ENCODE measurements around the gene CCNL2.
A peak's percentile ranks its signal among the peaks of the same experiment; 100 is the strongest.

The CCNL2 gene

GRCh38 chr1:1356166-1356795, 42.9 kb downstream of the CCNL2 start:
- no peak for DNase-seq (ENCODE audit: low read depth)

DNA sequence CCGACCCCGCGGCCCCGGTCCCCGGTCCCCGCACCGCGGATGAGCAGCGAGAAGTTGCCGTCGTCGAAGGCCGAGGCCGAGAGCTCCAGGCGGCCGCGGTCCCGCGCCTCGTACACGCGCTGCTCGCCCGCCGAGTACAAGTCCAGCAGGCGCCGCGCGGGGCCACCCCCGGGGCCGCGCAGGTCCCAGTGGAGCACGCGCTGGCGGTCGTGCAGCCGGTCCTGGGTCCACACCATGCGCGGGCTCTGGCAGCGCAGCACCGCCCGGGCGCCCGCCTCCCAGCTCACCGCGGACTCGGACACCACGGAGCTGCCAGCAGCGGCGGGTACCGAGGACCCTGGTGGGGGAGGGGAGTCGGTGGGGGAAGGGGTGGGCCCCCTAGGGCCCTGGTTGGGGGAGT, 43.7 kb downstream of the CCNL2 start:
- DNase-seq (ENCODE audit: low read depth) = no peak

- no peak for DNase-seq (ENCODE audit: low read depth)
These were observed 44.6 kb downstream of the CCNL2 start for GRCh38 chr1:1354271-1355247.

GRCh38 chr1:1353389-1354151, 45.6 kb downstream of the CCNL2 start:
- no peak for DNase-seq (ENCODE audit: low read depth)

DNA sequence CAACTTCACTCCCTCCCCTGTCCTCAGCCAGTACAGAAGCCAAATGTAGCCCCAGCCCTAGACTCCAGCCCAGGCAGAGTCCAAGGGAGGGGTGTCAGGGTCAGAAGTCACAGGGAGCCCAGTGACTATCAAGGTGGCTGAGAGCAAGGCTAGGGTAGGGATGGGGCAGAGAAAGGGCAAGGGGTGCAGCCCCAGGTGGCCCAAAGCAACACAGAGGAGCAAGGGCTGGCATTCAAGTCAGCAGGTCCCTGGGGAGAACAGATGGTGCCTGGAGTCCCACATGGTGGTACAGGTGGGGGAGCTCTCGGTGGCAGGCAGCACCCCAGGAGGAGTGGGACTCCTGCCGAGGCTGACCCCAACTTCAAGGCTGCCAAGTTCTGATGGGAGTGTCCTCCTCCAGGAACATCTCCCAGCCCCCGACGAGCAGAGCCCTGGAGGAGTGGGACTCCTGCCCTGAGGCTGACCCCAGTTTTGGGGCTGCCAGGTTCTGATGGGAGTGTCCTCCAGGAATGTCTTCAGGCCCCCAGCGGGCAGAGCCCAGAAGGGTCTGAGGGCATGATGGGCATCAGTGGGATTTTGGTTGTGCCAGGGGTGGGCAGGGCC, 46.2 kb downstream of the CCNL2 start:
- DNase-seq (ENCODE audit: low read depth) = no peak

- peak; percentile 42 for DNase-seq (ENCODE audit: low read depth)
These were observed 47.4 kb downstream of the CCNL2 start for GRCh38 chr1:1351511-1352427.

DNA sequence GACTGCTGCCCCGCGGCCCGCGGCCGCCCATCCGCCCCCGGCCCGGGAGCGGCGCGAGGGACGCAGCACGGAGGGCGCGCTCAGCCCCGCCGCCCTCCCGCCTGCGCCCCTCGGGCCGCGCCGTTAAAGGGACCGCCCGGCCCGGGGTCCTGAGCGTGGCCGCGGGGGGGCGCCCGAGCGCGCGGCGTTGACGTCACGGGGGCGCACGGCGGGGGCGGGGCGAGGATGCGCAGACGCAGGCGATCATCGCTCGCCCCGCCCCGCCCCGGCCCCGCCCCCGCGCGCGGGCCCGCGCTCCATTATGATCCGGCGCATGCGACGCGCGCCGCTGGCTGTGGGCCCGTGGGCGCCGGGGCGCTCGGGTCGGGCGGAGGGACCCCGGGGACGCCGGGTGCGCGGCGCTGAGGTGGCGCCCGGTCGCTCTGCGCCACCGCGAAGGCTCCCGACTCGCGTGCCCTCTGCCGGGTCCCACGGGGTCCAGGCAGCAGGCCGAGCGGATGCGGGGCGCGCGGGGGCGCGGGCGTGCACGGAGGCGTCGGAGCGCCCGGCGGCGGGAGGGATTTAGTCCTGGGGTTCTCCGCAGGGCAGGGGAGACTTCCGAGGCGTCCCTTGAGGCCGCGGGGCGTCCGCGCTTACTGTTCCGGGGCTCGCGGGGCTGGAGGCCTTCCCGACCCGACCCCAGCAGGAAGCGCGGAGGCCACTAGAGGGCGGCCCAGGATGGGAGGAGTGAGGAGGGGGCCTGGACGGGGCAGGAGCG, 49.7 kb downstream of the CCNL2 start, which contains the start of gene DVL1:
DVL1 (minus strand) TSS at position 163 of the 757 bp plus-strand sequence. CDS start 353 bp downstream, outside the sequence.
- DNase-seq (ENCODE audit: low read depth) = peak; percentile 75

GRCh38 chr1:1348420-1349255, 50.5 kb downstream of the CCNL2 start:
- peak; percentile 60 for DNase-seq (ENCODE audit: low read depth)

DNA sequence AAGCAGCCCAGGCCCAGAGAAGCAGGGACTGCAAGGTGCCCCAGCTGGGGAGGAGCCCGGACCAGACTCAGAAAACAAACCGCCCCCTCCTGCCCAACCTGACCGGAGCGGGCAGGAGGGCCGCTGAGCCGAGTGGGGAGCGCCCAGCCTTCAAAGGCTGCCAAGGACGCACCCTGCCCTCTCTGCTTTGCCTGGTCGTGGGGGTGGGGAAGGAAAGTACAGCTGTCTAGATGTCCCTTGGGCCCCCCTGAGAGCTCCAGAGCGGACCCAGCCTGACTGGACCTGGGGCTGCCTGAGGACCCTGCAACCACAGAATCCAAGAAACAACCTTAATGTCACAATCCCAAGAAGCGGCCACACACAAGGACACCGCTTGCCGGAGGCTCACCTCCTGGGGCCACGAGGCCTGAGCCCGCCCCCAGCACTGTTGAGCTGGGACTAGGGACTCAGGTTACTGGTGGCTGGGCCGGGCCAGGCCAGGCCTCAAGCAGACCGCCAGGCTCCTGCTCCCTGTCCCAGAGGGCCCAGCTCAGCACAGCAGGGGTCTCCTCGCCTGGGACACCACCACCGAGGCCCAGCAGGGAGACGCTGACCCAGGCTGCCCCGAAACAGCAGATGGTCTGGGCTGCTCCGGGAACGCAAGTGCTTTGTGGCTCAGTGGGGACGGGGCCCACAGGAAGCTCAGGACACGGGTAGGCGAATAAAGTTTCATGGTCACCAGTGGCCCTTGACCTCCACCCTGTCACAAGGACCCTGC, 51.3 kb downstream of the CCNL2 start:
- DNase-seq (ENCODE audit: low read depth) = peak; percentile 59

DNA sequence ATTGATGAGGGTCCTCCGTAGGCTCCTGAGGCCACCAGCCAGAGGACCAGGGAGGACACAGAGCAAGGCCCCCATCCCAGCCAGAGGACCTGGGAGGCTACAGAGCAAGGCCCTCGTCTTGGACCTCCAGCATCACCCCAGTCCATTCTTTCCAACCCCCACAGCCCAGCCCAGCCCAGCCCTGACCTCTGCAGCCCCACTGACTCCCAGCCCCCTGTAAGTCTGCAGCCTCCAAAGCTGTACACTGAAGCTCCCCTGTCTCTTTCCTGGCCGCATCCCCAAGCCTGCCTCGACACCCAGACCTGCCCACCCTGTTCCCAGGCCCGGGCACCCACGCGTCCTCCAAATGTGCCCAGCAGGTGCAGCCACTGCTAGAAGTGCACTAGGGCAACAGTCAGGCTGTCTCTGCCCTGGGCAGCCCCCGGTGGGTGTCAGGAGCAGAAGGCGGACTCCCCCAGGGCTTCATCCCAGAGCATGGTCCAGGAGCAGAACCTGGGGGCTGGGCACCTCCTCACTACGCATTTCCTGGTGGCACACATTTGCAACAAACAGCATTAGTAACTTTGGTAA, 52.0 kb downstream of the CCNL2 start:
- no peak for DNase-seq (ENCODE audit: low read depth)

DNA sequence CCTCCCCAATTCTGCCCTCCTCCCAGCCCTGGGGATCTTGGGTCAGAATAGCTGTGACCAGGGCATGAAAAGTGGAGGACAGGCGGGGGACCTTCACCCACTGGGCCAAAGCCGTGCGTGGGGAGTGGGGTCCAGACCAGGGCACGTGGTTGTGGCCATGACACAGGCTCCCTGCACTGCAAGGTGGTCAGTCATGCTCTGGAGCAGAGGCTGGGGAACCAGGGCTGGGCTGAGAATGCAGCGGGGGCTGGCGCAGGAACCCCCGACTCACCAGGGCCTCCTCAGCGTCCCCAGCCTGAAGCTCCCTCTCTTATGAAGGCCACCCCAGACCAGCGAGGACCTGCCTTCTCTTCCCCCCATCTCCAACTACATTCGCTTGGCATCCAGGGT, 52.6 kb downstream of the CCNL2 start:
- DNase-seq (ENCODE audit: low read depth) = no peak

DNA sequence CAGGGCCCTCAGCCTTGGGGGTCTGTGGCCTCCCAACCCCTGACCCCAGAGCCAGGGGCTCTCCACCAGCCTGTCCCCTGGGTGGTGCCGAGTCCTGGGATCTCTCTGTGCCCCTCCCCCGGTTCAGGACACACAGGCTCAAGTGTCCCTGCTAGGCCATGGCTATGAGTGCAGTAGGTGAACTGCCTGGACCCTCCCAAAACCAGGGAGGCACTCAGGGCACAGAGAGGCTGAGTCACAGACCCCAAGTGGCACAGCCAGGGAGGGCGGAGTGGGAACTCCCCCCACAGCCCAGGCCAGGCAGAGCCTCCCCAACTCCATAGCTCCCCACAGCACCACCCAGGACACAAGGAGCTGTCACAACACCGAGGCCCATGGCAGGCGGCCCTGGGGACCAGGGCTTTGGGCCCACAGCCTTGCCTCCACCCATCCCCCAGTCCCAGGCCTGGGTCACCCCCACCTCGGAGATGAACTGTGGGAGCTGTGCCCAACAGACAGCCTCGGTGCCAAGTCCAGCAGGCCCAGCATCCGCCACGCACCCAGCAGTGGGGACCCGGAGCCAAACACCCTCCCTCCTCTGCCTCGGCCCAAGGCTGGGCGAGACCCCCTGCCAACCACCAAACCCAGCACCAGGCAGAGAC, 53.2 kb downstream of the CCNL2 start:
- DNase-seq (ENCODE audit: low read depth) = no peak

- DNase-seq (ENCODE audit: low read depth) = peak; percentile 63
These were observed 53.8 kb downstream of the CCNL2 start for GRCh38 chr1:1345384-1345783.

GRCh38 chr1:1344655-1345361, 54.3 kb downstream of the CCNL2 start:
- DNase-seq (ENCODE audit: low read depth) = peak; percentile 97

GRCh38 chr1:1343811-1344421, 55.2 kb downstream of the CCNL2 start:
- no peak for DNase-seq (ENCODE audit: low read depth)

DNA sequence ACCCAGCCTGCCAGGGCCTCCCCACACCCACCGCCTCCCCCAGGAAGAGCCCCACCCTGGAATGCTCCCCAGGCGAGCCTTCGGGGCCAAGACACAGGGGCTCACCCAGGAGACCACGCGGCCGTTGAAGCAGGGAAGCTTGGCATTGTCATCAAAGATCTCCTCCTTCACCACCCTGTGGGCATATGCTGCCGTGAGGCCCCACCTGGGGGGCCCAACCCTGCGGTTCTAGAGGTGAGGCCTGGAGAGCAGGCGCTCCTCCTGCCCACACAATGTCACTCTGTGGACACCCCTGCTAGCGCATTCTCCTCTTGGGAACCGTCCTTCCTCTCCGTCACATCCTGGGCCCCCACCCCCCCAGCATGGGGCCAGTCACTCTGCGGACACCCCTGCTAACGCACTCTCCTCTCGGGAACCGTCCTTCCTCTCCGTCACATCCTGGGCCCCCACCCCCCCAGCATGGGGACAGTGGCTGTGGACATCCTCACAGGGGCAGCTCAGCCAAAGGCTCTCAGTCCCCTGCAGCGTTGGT, 56.5 kb downstream of the CCNL2 start:
- no peak for DNase-seq (ENCODE audit: low read depth)
